Panc1 (cell line): Measurements from ENCODE around the gene KRTAP24-1. TPM values are rescaled to one million over a fixed set of nuclear protein-coding genes. Genes with fewer than 3 reads are reported as not detected.

ENCODE experiments used
- total RNA-seq: library from RNA; stranded (reverse); gene quantifications from one replicate; pipeline ENCODE4 v1.2.1, GENCODE V29; 2021; ENCODE audit not compliant: unreplicated experiment

The KRTAP24-1 gene
- total RNA-seq, 1 experiment from 2014 or later = not detected

Other genes starting within 250 kb of the KRTAP24-1 start
- gene CLDN17, start 116.1 kb downstream of the KRTAP24-1 start, total RNA-seq = not detected
- not detected for gene CLDN8, start 66.9 kb downstream of the KRTAP24-1 start, total RNA-seq
- gene KRTAP25-1, start 6.6 kb upstream of the KRTAP24-1 start, total RNA-seq = not detected
- gene KRTAP26-1, start 37.4 kb upstream of the KRTAP24-1 start, total RNA-seq = not detected
- not detected for gene KRTAP27-1, start 54.7 kb upstream of the KRTAP24-1 start, total RNA-seq
- gene KRTAP23-1, start 65.7 kb upstream of the KRTAP24-1 start, total RNA-seq = not detected
- not detected for gene KRTAP13-2, start 89.3 kb upstream of the KRTAP24-1 start, total RNA-seq
- gene KRTAP13-1, start 113.1 kb upstream of the KRTAP24-1 start, total RNA-seq = not detected
- gene KRTAP13-3, start 143.0 kb upstream of the KRTAP24-1 start, total RNA-seq = not detected
- gene KRTAP13-4, start 147.3 kb upstream of the KRTAP24-1 start, total RNA-seq = not detected
- gene KRTAP15-1, start 157.3 kb upstream of the KRTAP24-1 start, total RNA-seq = not detected
- not detected for gene KRTAP19-1, start 197.4 kb upstream of the KRTAP24-1 start, total RNA-seq
- not detected for gene KRTAP19-2, start 204.5 kb upstream of the KRTAP24-1 start, total RNA-seq
- not detected for gene KRTAP19-3, start 209.1 kb upstream of the KRTAP24-1 start, total RNA-seq
- not detected for gene KRTAP19-4, start 214.2 kb upstream of the KRTAP24-1 start, total RNA-seq
- not detected for gene KRTAP19-5, start 219.2 kb upstream of the KRTAP24-1 start, total RNA-seq